Measurements from ENCODE around the gene DNAH14.

Gene DNAH14

GRCh38 chr1:225228871-225229303 is 299.4 kb downstream of the DNAH14 start:
- TF ChIP-seq, protein P1, sequence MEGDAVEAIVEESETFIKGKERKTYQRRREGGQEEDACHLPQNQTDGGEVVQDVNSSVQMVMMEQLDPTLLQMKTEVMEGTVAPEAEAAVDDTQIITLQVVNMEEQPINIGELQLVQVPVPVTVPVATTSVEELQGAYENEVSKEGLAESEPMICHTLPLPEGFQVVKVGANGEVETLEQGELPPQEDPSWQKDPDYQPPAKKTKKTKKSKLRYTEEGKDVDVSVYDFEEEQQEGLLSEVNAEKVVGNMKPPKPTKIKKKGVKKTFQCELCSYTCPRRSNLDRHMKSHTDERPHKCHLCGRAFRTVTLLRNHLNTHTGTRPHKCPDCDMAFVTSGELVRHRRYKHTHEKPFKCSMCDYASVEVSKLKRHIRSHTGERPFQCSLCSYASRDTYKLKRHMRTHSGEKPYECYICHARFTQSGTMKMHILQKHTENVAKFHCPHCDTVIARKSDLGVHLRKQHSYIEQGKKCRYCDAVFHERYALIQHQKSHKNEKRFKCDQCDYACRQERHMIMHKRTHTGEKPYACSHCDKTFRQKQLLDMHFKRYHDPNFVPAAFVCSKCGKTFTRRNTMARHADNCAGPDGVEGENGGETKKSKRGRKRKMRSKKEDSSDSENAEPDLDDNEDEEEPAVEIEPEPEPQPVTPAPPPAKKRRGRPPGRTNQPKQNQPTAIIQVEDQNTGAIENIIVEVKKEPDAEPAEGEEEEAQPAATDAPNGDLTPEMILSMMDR (IDR thresholded peaks at IDR 0.05), result no peak

GRCh38 chr1:225230483-225230882 is 301.0 kb downstream of the DNAH14 start:
- TF ChIP-seq, protein P1 (IDR thresholded peaks at IDR 0.05), result no peak

- TF ChIP-seq, protein P1 (IDR thresholded peaks at IDR 0.05), result no peak
Observed at GRCh38 chr1:225242611-225243010, 313.1 kb downstream of the DNAH14 start.

- TF ChIP-seq, protein P1 (IDR thresholded peaks at IDR 0.05), result no peak
Observed at GRCh38 chr1:225250432-225250831, 321.0 kb downstream of the DNAH14 start.

DNA sequence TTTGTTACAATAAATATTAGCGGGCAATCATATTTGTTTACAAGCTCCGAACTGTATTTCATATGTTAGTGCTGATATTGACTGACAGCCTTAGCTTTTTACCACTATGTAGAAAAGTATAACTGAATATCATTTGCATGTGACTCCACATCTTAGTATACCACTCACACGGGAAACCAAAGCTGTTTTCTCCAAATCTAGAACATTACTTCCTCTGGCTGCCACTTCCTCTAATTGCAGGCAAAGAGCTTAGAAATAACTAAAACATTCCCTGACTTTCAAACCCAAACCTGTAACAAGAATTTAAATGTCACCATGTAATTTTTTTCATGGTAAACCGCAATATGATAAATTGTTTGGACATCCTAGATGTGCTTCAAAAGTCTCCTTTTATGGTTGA is 323.7 kb downstream of the DNAH14 start:
- TF ChIP-seq, protein P1 (IDR thresholded peaks at IDR 0.05), result no peak

- TF ChIP-seq, protein P1 (IDR thresholded peaks at IDR 0.05), result no peak
Observed at GRCh38 chr1:225253784-225254183, 324.3 kb downstream of the DNAH14 start.

GRCh38 chr1:225254676-225255075 is 325.2 kb downstream of the DNAH14 start:
- TF ChIP-seq, protein P1 (IDR thresholded peaks at IDR 0.05), result no peak

DNA sequence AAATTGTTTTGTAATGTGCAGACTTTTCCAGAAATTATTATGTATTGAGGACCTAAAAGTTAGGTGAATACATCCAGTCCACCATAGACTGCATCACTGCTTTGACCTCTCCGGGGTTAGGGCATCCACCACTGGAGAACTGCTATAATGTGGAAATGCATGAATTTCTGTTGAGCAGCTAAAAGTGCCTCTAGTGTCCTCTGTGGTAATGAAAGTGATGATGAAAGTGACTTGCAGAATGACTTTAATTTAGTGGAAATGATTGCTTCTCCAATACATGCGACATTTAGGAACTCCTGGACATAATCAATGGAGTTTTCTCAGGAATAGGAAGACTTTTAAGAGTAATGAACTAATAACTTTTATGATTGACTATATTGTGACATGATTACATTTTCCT is 327.6 kb downstream of the DNAH14 start:
- TF ChIP-seq, protein P1 (IDR thresholded peaks at IDR 0.05), result no peak
